DOHH2 (cell line): Measurements from ENCODE around the gene BCL2L13.

Source experiments
- H3F3A ChIP-seq: fragments of 200-600 bp; sonication (generic), shearing (Covaris generic); 2 replicates; pipeline ENCODE4 v1.6.0; 2016; ENCODE audit warnings: antibody characterized with exemption, mild to moderate bottlenecking; ENCODE audit not compliant: control insufficient read depth, insufficient read depth
- H3K27ac ChIP-seq: fragments of 200-600 bp; sonication (generic); 2 replicates; pipeline ENCODE4 v1.5.1; 2014; ENCODE audit warnings: low read depth, mild to moderate bottlenecking, low read length, moderate library complexity
- H3K27me3 ChIP-seq: fragments of 200-600 bp; sonication (generic); 2 replicates; pipeline ENCODE4 v1.6.1; 2014; ENCODE audit warnings: mild to moderate bottlenecking, low read length, mixed read lengths; ENCODE audit not compliant: control insufficient read depth
- H3K36me3 ChIP-seq: fragments of 200-600 bp; sonication (generic); 2 replicates; pipeline ENCODE4 v1.6.1; 2014; ENCODE audit warnings: mild to moderate bottlenecking, low read length, moderate library complexity, mixed read lengths; ENCODE audit not compliant: control insufficient read depth
- H3K4me1 ChIP-seq: fragments of 200-600 bp; sonication (generic); 2 replicates; pipeline ENCODE4 v1.6.1; 2014; ENCODE audit warnings: mild to moderate bottlenecking, low read length, mixed read lengths; ENCODE audit not compliant: control insufficient read depth
- H3K4me2 ChIP-seq: fragments of 200-600 bp; sonication (generic); 2 replicates; pipeline ENCODE4 v1.6.0; 2014; ENCODE audit warnings: mild to moderate bottlenecking, low read length, moderate library complexity
- H3K4me3 ChIP-seq: fragments of 200-600 bp; sonication (generic); 2 replicates; pipeline ENCODE4 v1.5.1; 2014; ENCODE audit warnings: mild to moderate bottlenecking, low read length, mixed read lengths
- H3K79me2 ChIP-seq: fragments of 200-600 bp; sonication (generic); 2 replicates; pipeline ENCODE4 v1.6.1; 2014; ENCODE audit warnings: mild to moderate bottlenecking, low read length, mixed read lengths; ENCODE audit not compliant: control insufficient read depth
- H3K9me2 ChIP-seq: fragments of 200-600 bp; sonication (generic); replicated peaks from 2 replicates; pipeline ENCODE4 v1.6.1; 2014; ENCODE audit warnings: mild to moderate bottlenecking, low read length, mixed read lengths; ENCODE audit not compliant: control insufficient read depth
- H3K9me3 ChIP-seq: fragments of 200-600 bp; sonication (generic); 2 replicates; pipeline ENCODE4 v1.6.1; 2014; ENCODE audit warnings: antibody characterized with exemption, low read length, mixed read lengths; ENCODE audit not compliant: control insufficient read depth, insufficient read depth
- H4K20me1 ChIP-seq: fragments of 200-600 bp; sonication (generic); 2 replicates; pipeline ENCODE4 v1.6.0; 2014; ENCODE audit warnings: low read depth, mild to moderate bottlenecking, antibody characterized with exemption, low read length, moderate library complexity; ENCODE audit not compliant: control insufficient read depth, insufficient read depth
- CTCF ChIP-seq: fragments of 200-600 bp; sonication (generic); IDR thresholded peaks from one replicate; pipeline ENCODE4 v1.5.1; 2014; ENCODE audit warnings: antibody characterized with exemption, mild to moderate bottlenecking, low read depth, low read length; ENCODE audit not compliant: poor library complexity, severe bottlenecking
- EZH2phosphoT487 ChIP-seq: fragments of 200-600 bp; sonication (generic); IDR thresholded peaks from 2 replicates; pipeline ENCODE4 v1.6.1; 2017; ENCODE audit warnings: borderline replicate concordance, mild to moderate bottlenecking, antibody characterized with exemption, low read length, moderate library complexity, mixed read lengths

BCL2L13 gene

GRCh38 chr22:17592201-17592600 lies 46.4 kb upstream of the BCL2L13 start:
- no peaks in the 10 kb centered on the region for H4K20me1 ChIP-seq
- peaks cover 36% of the 10 kb centered on the region for H3K4me1 ChIP-seq
- H3K4me2 ChIP-seq: no peak overlapping the region
- H3F3A ChIP-seq: peaks cover 8% of the 10 kb centered on the region
- H3K79me2 ChIP-seq: peaks cover 16% of the 10 kb centered on the region
- H3K27me3 ChIP-seq: no peaks in the 10 kb centered on the region
- TF ChIP-seq EZH2phosphoT487 (no peak), CTCF (no peak)
- no peak overlapping the region for H3K27ac ChIP-seq
- no peak overlapping the region for H3K4me3 ChIP-seq
- H3K9me3 ChIP-seq: no peaks in the 10 kb centered on the region
- H3K9me2 ChIP-seq: no peaks in the 10 kb centered on the region
- peaks cover 59% of the 10 kb centered on the region for H3K36me3 ChIP-seq

GRCh38 chr22:17596226-17596625 lies 42.3 kb upstream of the BCL2L13 start:
- TF ChIP-seq CTCF (no peak), EZH2phosphoT487 (no peak)
- peaks cover 36% of the 10 kb centered on the region for H3K4me1 ChIP-seq
- H4K20me1 ChIP-seq: no peaks in the 10 kb centered on the region
- peak overlapping the region; percentile 89; the same call in 1 of the 2 replicates for H3K27ac ChIP-seq
- H3K9me3 ChIP-seq: no peaks in the 10 kb centered on the region
- H3K36me3 ChIP-seq: peaks cover 77% of the 10 kb centered on the region
- no peak overlapping the region for H3K4me2 ChIP-seq
- no peaks in the 10 kb centered on the region for H3K9me2 ChIP-seq
- H3K79me2 ChIP-seq: peaks cover 16% of the 10 kb centered on the region
- no peaks in the 10 kb centered on the region for H3K27me3 ChIP-seq
- H3F3A ChIP-seq: peaks cover 8% of the 10 kb centered on the region
- H3K4me3 ChIP-seq: no peak overlapping the region

- peaks cover 16% of the 10 kb centered on the region for H3K79me2 ChIP-seq
- peaks cover 68% of the 10 kb centered on the region for H3K36me3 ChIP-seq
- H3K27ac ChIP-seq: no peak overlapping the region
Observed at GRCh38 chr22:17597217-17597616, 41.3 kb upstream of the BCL2L13 start.

More at GRCh38 chr22:17597217-17597616, 41.3 kb upstream of the BCL2L13 start:
- Histone ChIP-seq H3F3A (peaks cover 8% of the 10 kb centered on the region), H3K4me1 (peaks cover 36% of the 10 kb centered on the region), H3K4me2 (no peak overlapping the region), H3K4me3 (no peak overlapping the region), H4K20me1 (no peaks in the 10 kb centered on the region), H3K9me2 (no peaks in the 10 kb centered on the region), H3K27me3 (no peaks in the 10 kb centered on the region), H3K9me3 (no peaks in the 10 kb centered on the region)
- TF ChIP-seq EZH2phosphoT487 (no peak), CTCF (no peak)
